Kidney (tissue), 22 donors: ENCODE measurements around the gene OR51E2. TPM values are rescaled to one million over a fixed set of nuclear protein-coding genes. Genes with fewer than 3 reads are reported as not detected.
"Not testable (repeated sequence)": the region's sequence is repeated elsewhere in the genome, so short reads cannot be mapped to it uniquely, and the experiment has no call there.

Experiments
- DNase-seq, 5 donors: peaks; one replicate each; pipeline ENCODE4 v3.0.0-alpha.2; 2013 to 2020
- FAIRE-seq: peaks from 2 replicates; lab custom pipeline; 2012; peaks lifted over from hg19 to GRCh38; lab: Jason Lieb, UNC
- H3K27ac ChIP-seq, 2 donors: one replicate each; pipeline ENCODE4 v1.7.0; 2013; ENCODE audit warnings: low read depth in 2 of 2, low read length in 2 of 2, inconsistent platforms in 1 of 2
- H3K27me3 ChIP-seq: one replicate; pipeline ENCODE4 v1.7.1; 2013; ENCODE audit warnings: low read length, inconsistent platforms; ENCODE audit not compliant: control insufficient read depth, insufficient read depth
- H3K36me3 ChIP-seq, 3 donors: one replicate each; pipeline versions ENCODE4 v1.7.0 to v1.7.1; 2013; ENCODE audit warnings: low read length in 3 of 3, control low read depth in 1 of 3, inconsistent platforms in 1 of 3; ENCODE audit not compliant: insufficient read depth in 3 of 3, control insufficient read depth in 2 of 3
- H3K4me1 ChIP-seq, 3 donors: one replicate each; pipeline versions ENCODE4 v1.7.0 to v1.7.1; 2013; ENCODE audit warnings: low read length in 3 of 3, inconsistent platforms in 1 of 3, low read depth in 1 of 3; ENCODE audit not compliant: control insufficient read depth in 2 of 3, insufficient read depth in 2 of 3
- H3K4me3 ChIP-seq, 3 donors: one replicate each; pipeline versions ENCODE4 v1.7.0 to v1.8.1; 2013; ENCODE audit warnings: low read length in 3 of 3, control low read depth in 1 of 3, inconsistent platforms in 1 of 3
- H3K9ac ChIP-seq, 3 donors: one replicate each; pipeline versions ENCODE4 v1.7.0 to v1.7.1; 2013; ENCODE audit warnings: low read length in 3 of 3, control low read depth in 1 of 3, inconsistent platforms in 1 of 3
- H3K9me3 ChIP-seq, 3 donors: one replicate each; pipeline versions ENCODE4 v1.7.0 to v1.7.1; 2013; ENCODE audit warnings: low read length in 3 of 3, control low read depth in 1 of 3, inconsistent platforms in 1 of 3; ENCODE audit not compliant: control insufficient read depth in 2 of 3, insufficient read depth in 1 of 3
- CTCF ChIP-seq: IDR thresholded peaks from 3 replicates; pipeline ENCODE4 v1.5.1; 2012; ENCODE audit warnings: mild to moderate bottlenecking, moderate library complexity, borderline replicate concordance; ENCODE audit not compliant: insufficient read depth; ENCODE audit errors: extremely low read depth
- intact Hi-C: fragments of 100-400 bp; cut with DNase I; formaldehyde crosslinking; loops from one replicate; pipeline ENCODE4 v1.11.1; 2022
- long read RNA-seq, 10 donors: library from polyadenylated mRNA in 1 of 10; unstranded in 1 of 10; transcript quantifications; one replicate each; pipeline ENCODE4 v2.0.0 and lab custom pipeline, GENCODE V29; 2021 to 2026
- polyA plus RNA-seq: library from polyadenylated mRNA; stranded (reverse); fragments of 350-450 nt; fragmentation: Illumina TruSeq; extraction: RNeasy Lipid Tissue Mini Kit (QIAGEN cat#74804); gene quantifications from one replicate; pipeline ENCODE4 v1.2.3, GENCODE V29; 2014; ENCODE audit warnings: low read depth, low replicate concordance; ENCODE audit not compliant: insufficient read depth
- total RNA-seq: library from RNA; stranded (reverse); fragmentation: NEBNext Ultra II Directional; extraction: Animal tissue kit (Norgen Biotek cat#: 25700); gene quantifications from one replicate; pipeline ENCODE4 v1.2.1, GENCODE V29; 2021
- donor health status: control.
- donor health status: control.
- donor health status: control.
- donor health status: control.
- donor health status: control.
- donor health status: DM: yes; HTN: yes; CAD: no.
- donor health status: Normal renal cell carcinoma (clear cell type).

OR51E2 gene
- total RNA-seq (1.2 TPM), polyA plus RNA-seq (0.95 TPM)
- long read RNA-seq, donor 1, partial matches to known transcripts: 0 of 1 reads
- long read RNA-seq, donor 1, other reads (novel, unspliced or antisense): 0 of 1 reads
- long read RNA-seq, donor 2: 0 reads
- long read RNA-seq, donor 3: 0 reads
- long read RNA-seq, donor 4, partial matches to known transcripts: 0 of 1 reads
- long read RNA-seq, donor 4, other reads (novel, unspliced or antisense): 0 of 1 reads
- long read RNA-seq, donor 5: 0 reads
- long read RNA-seq, donor 6: 0 reads
- long read RNA-seq, donor 7, partial matches to known transcripts: 0 of 2 reads
- long read RNA-seq, donor 7, other reads (novel, unspliced or antisense): 0 of 2 reads
- long read RNA-seq, donor 8: 0 reads
- long read RNA-seq, donor 9: 0 reads
- long read RNA-seq, donor 10: 0 reads

DNA sequence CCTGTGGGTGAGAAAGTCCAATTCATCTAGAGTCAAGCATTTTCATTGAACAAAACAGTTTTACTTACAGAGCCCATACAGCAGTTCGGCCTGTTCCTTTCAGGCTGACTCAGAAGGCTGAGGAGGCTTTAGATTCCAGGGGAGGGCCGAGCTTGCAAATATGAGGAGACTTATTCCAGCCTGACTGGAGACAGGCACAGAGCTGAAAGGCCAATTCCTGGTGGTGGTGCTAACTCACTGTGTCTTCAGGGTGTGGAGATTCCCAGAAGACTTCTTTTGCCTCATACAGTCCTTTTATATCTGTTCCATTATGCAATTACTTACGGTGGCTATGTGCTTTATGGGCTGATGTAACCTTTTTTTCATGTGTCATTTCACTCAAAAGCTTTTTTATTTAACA lies at the start of gene OR51E2:
Gene OR51E2, minus strand, starts transcription at position 269 of the 400 bp plus-strand sequence. CDS start 15,142 bp downstream, outside the sequence.
- FAIRE-seq (no peak), DNase-seq (peak in 3 of 5 donors; percentile 14 to 45 (median 40))
- H3K4me1 ChIP-seq: peaks cover 0 to 2% (median 0%) of the 10 kb centered on the region in 3 donors
- H3K36me3 ChIP-seq: no peaks in the 10 kb centered on the region
- no peak within 1 kb of the TSS for H3K27ac ChIP-seq
- no peaks in the 10 kb centered on the region for H3K9me3 ChIP-seq
- TF ChIP-seq CTCF: no peak
- no peak within 1 kb of the TSS for H3K9ac ChIP-seq
- no peaks in the 10 kb centered on the region for H3K27me3 ChIP-seq
- intact Hi-C loops: no loop called here
- H3K4me3 ChIP-seq: no peak within 1 kb of the TSS

GRCh38 chr11:4740735-4741134 lies 43.1 kb upstream of the OR51E2 start:
- TF ChIP-seq CTCF: no peak
- Histone ChIP-seq H3K36me3 (no peaks in the 10 kb centered on the region), H3K27ac (no peak overlapping the region), H3K9ac (no peak overlapping the region), H3K4me1 (no peaks in the 10 kb centered on the region), H3K4me3 (no peak overlapping the region), H3K27me3 (no peaks in the 10 kb centered on the region), H3K9me3 (no peaks in the 10 kb centered on the region)
- FAIRE-seq (no peak), DNase-seq (no peak)
- intact Hi-C loops: no loop called here

GRCh38 chr11:4727171-4727570 lies 29.5 kb upstream of the OR51E2 start:
- Histone ChIP-seq H3K9ac (no peak overlapping the region), H3K4me3 (no peak overlapping the region), H3K27me3 (no peaks in the 10 kb centered on the region), H3K27ac (no peak overlapping the region), H3K36me3 (no peaks in the 10 kb centered on the region), H3K4me1 (no peaks in the 10 kb centered on the region), H3K9me3 (no peaks in the 10 kb centered on the region)
- DNase-seq (no peak), FAIRE-seq (no peak)
- intact Hi-C loops: no loop called here
- TF ChIP-seq CTCF: no peak

DNA sequence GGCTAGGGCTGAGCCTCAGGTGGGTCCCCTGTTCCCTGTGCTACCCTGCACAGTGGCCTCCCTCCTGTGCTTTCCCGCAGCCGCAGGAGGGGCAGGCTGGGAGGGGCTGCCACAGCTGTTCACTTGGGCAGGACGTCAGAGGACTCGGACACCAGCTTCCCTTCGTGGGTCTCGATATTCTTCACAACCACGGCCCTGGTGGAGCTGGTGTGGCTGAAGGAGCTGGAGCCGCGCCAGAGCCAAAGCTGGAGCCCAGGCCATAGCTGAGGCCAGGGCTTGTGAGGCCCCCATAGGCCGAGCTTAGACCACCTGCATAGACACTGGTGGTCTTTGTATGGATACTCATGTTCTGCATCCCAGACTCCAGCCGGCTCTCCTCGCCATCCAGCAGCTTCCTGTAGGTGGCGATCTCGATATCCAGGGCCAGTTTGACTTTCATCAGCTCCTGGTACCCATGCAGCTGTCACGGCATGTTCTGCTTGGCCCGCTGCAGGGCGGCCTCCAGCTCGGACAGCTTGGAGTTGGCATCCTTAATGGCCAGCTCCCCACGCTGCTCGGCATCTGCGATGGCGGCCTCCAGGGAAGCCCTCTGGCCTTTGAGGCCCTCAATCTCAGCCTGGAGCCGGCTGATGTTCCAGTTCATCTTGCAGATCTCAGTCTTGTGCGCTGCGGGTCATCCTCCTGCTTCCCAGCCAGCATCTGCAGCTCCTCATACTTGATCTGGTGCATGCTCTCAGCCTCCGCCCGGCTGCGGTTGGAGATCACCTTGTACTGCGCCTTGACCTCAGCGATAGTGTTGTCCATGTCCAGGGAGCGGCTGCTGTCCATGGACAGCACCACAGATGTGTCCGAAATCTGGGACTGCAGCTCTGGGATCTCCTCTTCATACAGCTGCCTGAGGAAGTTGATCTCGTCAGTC lies 25.2 kb upstream of the OR51E2 start:
- H3K9me3 ChIP-seq, H3K4me1 ChIP-seq, H3K27ac ChIP-seq, H3K4me3 ChIP-seq, intact Hi-C loops, H3K36me3 ChIP-seq, H3K9ac ChIP-seq, FAIRE-seq, H3K27me3 ChIP-seq: not testable (repeated sequence)
- DNase-seq: peak in 1 of 5 donors; percentile 56
